ENCODE results near the gene RASGRP1.

DNA sequence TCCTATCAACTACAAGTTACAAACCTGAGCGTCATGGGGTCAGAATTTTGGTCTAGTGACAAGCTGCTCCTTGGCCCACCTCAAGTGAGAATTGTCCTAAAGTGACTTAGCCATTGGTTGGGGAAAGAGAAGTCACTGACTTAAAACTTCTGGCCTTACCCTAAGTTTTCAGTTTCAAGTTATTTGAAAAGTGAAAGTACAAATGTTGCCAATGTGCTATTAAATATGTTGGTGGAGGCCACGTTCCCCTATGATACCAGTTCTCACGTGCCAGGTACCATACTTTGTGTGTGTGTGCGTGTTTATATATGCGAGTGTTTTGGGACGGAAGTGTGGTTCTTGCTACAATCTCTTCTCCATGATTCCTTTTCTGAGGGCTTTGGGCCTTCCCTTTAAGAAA is 22.6 kb upstream of the RASGRP1 start:
- TF ChIP-seq, protein P1, sequence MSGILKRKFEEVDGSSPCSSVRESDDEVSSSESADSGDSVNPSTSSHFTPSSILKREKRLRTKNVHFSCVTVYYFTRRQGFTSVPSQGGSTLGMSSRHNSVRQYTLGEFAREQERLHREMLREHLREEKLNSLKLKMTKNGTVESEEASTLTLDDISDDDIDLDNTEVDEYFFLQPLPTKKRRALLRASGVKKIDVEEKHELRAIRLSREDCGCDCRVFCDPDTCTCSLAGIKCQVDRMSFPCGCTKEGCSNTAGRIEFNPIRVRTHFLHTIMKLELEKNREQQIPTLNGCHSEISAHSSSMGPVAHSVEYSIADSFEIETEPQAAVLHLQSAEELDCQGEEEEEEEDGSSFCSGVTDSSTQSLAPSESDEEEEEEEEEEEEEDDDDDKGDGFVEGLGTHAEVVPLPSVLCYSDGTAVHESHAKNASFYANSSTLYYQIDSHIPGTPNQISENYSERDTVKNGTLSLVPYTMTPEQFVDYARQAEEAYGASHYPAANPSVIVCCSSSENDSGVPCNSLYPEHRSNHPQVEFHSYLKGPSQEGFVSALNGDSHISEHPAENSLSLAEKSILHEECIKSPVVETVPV (CRISPR knock-in tag; IDR thresholded peaks at IDR 0.05), result no peak
- TF ChIP-seq ZFP30 (CRISPR knock-in tag; IDR thresholded peaks at IDR 0.05), result no peak
- TF ChIP-seq, protein P2, sequence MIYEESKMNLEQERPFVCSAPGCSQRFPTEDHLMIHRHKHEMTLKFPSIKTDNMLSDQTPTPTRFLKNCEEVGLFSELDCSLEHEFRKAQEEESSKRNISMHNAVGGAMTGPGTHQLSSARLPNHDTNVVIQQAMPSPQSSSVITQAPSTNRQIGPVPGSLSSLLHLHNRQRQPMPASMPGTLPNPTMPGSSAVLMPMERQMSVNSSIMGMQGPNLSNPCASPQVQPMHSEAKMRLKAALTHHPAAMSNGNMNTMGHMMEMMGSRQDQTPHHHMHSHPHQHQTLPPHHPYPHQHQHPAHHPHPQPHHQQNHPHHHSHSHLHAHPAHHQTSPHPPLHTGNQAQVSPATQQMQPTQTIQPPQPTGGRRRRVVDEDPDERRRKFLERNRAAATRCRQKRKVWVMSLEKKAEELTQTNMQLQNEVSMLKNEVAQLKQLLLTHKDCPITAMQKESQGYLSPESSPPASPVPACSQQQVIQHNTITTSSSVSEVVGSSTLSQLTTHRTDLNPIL (CRISPR knock-in tag; IDR thresholded peaks at IDR 0.05; ENCODE audit: low read depth), result no peak

Measured in SK-N-SH treated with all-trans-retinoic acid at 6 μM for 48 hours (cell line).